Activated T-helper 1 cell treated with Interleukin-2 at 50 U/mL for 16 hours (primary cell): Measurements from ENCODE around the gene TP53TG3.
"Not testable (repeated sequence)": the region's sequence is repeated elsewhere in the genome, so short reads cannot be mapped to it uniquely, and the experiment has no call there.

Experiments
- DNase-seq: peaks from one replicate; pipeline ENCODE4 v3.0.0-alpha.2; 2020; ENCODE audit warnings: low read depth

Gene TP53TG3, protein sequence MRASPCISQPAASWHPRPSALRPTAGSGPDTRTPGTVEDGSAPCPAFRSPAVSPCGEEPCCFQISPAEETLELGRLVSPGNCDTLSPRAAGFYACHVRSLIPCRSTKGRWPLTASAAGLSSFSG

DNA sequence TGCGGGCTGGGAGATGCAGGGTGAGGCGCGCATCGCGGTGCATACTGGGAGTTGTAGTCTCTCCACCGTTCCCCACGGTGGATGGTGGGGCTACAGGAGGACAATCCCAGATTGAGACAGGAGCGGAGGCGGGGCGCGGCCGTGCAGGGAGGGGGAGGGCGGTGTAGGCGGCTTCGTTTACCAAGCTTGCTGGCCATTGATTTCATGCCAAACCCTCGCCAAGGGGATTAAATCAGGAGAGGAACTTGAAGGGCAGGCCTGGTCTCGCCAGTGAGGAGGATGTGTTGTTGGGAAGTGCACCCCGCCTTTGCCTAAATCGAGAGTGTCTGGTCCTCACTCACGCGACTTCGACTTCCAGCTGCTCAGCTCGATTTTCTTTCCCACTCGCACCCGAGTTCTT, at the start of gene TP53TG3:
Gene TP53TG3, minus strand, starts transcription at position 101 of the 400 bp plus-strand sequence. Its CDS starts 68 bp downstream, at position 33.
- DNase-seq = not testable (repeated sequence)

DNA sequence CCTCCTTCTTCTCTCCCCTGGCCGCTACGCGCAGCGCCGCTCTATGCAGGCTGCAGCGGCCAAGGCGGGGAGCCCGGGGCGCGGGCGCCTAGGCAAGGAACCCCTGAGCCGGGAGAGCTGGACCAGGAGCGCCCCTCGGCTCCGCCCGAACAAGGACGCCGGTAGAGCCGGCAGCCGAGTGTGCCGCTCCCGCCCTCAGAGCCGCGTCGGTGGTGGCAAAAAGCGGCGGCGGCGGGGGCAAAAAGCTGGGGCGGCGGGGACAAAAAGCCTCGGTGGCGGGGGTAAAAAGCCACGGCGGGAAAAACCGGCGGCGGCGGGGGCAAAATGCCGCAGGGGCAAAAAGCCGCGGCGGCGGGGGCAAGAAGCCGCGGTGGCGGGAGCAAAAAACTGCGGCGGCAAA, 25.1 kb downstream of the TP53TG3 start:
- DNase-seq = not testable (repeated sequence)

DNA sequence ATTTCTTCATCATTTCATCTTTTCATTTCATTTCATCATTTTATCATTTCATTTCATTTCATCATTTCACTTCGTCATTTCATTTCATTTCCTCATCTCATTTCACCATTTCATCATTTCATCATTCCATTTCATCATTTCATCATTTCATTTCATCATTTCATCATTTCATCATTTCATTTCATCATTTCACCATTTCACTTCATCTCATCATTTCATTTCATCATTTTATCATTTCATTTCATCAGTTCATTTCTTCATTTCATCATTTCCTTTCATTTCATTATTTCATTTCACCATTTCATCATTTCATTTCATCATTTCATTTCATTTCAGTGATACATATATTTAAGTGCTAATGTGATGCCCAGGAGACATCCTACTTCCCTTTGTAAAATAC, 28.4 kb downstream of the TP53TG3 start:
- DNase-seq = not testable (repeated sequence)

DNA sequence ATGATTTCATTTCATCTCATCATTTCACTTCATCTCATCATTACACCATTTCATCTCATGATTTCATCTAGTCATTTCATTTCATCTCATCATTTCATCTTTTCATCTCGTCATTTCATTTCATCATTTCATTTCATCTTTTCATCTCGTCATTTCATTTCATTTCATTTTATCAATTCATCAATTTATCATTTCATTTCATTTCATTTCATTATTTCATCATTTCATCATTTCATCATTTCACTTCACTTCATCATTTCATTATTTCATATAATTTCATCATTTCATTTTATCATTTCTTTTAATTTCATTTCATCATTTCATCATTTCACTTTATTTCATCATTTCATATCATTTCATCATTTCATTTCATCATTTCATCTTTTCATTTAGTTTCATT, 29.2 kb downstream of the TP53TG3 start:
- not testable (repeated sequence) for DNase-seq

DNA sequence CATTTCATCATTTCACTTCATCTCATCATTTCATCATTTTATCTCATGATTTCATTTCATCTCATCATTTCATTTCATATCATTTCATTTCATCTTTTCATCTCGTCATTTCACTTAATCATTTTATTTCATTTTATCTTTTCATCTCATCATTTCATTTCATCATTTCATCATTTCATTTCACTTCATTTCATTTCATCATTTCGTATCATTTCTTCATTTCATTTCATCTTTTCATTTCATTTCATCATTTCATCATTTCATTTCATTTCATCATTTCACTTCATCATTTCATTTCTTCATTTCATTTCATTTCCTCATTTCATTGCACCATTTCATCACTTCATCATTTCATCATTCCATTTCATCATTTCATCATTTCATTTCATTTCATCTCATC, 29.8 kb downstream of the TP53TG3 start:
- DNase-seq = not testable (repeated sequence)

DNA sequence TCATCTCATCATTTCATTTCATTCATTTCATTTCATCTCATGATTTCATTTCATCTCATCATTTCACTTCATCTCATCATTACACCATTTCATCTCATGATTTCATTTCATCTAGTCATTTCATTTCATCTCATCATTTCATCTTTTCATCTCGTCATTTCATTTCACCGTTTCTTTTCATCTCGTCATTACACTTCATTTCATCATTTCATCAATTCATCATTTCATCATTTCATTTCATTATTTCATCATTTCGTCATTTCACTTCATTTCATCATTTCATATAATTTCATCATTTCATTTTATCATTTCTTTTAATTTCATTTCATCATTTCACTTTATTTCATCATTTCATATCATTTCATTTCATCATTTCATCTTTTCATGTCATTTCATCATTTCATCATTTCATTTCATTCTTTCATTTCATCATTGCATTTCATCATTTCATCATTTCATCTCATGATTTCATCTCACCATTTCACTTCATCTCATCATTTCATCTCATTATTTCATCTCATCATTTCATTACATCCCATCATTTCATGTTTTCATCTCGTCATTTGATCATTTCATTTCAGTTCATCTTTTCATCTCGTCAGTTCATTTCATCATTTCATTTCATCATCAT, 30.6 kb downstream of the TP53TG3 start:
- DNase-seq = not testable (repeated sequence)

DNA sequence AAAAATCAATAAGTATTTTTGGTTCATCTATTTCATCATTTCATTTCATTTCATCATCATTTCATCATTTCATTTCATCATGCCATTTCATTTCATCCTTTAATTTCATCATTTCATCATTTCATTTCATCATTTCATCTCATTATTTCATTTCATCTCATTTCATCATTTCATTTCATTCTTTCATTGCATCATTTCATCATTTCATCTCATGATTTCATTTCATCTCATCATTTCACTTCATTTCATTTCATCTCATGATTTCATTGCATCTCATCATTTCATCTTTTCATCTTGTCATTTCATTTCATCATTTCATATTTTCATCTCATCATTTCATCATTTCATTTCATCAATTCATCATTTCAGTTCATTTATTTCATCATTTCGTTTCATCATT, 31.2 kb downstream of the TP53TG3 start:
- not testable (repeated sequence) for DNase-seq

DNA sequence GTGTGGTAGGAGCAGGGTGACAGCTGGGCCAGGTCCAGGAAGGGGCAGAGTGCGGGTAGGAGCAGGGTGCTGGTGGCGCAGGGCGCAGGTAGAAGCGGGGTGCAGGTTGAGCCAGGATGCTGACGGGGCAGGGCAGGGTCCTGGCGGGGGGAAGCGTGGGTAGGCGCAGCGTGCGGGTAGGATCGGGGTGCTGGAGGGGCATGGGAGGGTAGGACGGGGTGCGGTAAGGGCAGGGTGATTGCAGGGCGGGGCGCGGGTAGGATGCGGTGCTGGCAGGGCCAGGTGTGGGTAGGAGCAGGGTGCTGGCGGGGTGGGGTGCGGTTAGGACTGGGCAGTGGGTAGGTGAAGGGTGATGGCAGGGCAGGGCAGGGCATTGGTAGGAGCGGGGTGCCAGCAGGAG, 38.4 kb downstream of the TP53TG3 start:
- not testable (repeated sequence) for DNase-seq

DNA sequence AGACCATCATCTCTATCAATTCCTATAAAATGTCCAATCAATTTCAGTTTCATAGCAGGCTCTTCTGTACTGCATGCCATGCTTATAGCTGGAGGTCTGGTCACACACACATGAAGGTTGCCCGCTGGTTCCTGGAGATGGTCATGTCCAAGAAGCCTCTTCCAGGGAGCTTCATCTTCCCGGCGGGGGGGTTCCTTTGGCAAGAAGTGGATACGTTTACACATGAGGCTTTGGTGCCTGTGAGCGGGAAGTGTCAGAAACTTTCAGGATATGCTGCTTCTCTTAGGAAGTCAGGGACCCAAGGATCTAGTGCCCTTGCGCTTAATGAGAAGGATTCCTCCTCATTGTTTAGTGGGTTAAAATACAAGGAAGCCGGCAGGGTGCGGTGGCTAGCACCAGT, 43.9 kb downstream of the TP53TG3 start:
- DNase-seq = not testable (repeated sequence)
